ENCODE measurements around the gene ATG4B. TPM values are rescaled to one million over a fixed set of nuclear protein-coding genes. Genes with fewer than 3 reads are reported as not detected.

The ATG4B gene
- total RNA-seq, 2 donors from 2014 or later = 126 to 166 TPM

DNA sequence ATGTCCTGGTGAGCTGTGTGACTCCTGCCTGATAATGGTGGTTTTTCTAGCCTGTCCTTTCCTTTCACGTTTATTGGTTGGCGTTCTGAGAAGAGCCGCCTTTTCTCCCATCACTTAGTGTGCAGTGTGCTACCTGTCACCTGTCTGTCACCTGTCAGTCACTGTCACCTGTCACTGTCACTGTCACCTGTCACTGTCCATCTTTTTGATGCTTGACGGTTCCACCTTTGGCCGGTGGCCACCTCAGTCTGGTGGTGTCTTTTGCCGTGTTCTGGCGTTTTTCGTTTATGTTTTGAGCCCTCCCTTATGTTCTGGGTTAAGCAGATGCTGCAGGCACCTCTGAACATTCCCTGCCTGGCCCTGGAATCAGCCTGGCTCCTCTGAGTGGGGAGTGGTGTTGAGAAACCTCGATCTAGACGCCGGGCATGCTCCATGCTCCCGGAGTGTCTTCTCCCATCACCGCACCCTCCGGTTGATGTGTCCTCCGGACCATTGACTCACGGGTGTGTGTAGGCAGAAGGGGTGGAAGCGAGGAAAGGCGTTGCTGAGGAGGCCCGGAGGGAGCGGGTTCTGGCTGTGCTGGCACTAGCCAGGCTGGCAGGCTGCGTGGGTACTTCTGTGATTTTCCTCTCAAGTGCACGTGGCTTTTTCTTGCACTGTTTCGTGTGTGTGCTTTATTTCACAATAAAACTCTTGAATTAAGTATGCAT lies 28.4 kb downstream of the ATG4B start:
- 92 to 93% methylated on average over 14 to 23 of the region's 23 CpGs for WGBS, 2 experiments (ENCODE audit: insufficient coverage in 1 of 2, insufficient read length in 1 of 2)
- Mint-ChIP-seq H3K36me3 (ENCODE audit: low read depth) (peaks cover 44% of the 10 kb centered on the region), H3K4me1 (peaks cover 4% of the 10 kb centered on the region), H3K9me3 (no peaks in the 10 kb centered on the region), H3K27ac (no peak overlapping the region), H3K27me3 (ENCODE audit: insufficient read depth) (no peaks in the 10 kb centered on the region), H3K4me3 (no peak overlapping the region)
- no peaks in the 10 kb centered on the region for H3K4me1 ChIP-seq (ENCODE audit: control insufficient read depth, insufficient read depth, low read length)
- H3K9ac ChIP-seq (ENCODE audit: extremely low read depth, low read length, poor library complexity, severe bottlenecking) = no peak overlapping the region
- H3K36me3 ChIP-seq (ENCODE audit: control insufficient read depth, insufficient read depth, low read length) = peaks cover 55% of the 10 kb centered on the region
- H3K27ac ChIP-seq (ENCODE audit: low read depth, low read length) = no peak overlapping the region
- no peak overlapping the region for H3K4me3 ChIP-seq (ENCODE audit: low read length)
- no peaks in the 10 kb centered on the region for H3K27me3 ChIP-seq (ENCODE audit: control insufficient read depth, insufficient read depth, low read length, poor library complexity, severe bottlenecking)
- DNase-seq = no peak
- H3K9me3 ChIP-seq (ENCODE audit: control insufficient read depth, low read length) = no peaks in the 10 kb centered on the region
- TF ChIP-seq CTCF (conservative IDR thresholded peaks at IDR 0.05) = no peak

DNA sequence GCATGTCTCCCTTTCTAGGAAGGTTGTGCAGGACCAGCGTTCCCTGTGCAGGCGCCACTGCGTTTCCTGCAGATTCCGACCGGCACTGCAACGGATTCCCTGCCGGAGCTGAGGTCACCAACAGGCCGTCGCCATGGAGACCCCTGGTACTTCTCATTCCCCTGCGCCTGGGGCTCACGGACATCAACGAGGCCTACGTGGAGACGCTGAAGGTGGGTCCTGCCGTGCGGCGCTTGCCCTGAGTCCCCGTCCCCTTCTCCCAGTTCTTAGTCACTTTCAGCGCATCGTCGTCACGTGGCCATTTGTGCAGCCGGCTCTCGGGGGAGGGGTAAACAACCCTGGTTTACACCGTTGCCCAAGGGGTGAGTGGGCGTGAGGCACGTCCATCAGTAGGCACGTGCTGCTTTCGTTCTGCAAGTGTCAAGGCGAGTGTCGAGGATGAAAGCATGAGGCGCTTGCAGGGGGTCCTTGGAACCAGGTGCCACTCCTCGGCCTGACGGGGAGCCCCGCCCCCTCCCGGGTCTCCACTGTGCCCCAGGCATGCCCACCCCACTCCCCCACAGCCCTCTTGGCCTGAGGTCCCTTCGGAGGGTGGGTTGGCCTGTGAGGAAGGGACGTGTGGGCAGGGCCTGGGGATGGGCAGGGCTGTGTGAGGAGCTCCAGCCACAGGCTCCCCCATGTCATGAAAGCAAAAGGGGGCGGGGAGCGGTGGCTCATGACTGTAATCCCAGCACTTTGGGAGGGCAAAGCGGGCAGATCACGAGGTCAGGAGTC lies 29.3 kb downstream of the ATG4B start:
- Histone ChIP-seq H3K4me1 (ENCODE audit: control insufficient read depth, insufficient read depth, low read length) (no peaks in the 10 kb centered on the region), H3K36me3 (ENCODE audit: control insufficient read depth, insufficient read depth, low read length) (peaks cover 48% of the 10 kb centered on the region), H3K27me3 (ENCODE audit: control insufficient read depth, insufficient read depth, low read length, poor library complexity, severe bottlenecking) (no peaks in the 10 kb centered on the region), H3K27ac (ENCODE audit: low read depth, low read length) (no peak overlapping the region), H3K9ac (ENCODE audit: extremely low read depth, low read length, poor library complexity, severe bottlenecking) (no peak overlapping the region), H3K4me3 (ENCODE audit: low read length) (no peak overlapping the region), H3K9me3 (ENCODE audit: control insufficient read depth, low read length) (no peaks in the 10 kb centered on the region)
- TF ChIP-seq CTCF (conservative IDR thresholded peaks at IDR 0.05) = no peak
- H3K36me3 Mint-ChIP-seq (ENCODE audit: low read depth) = peaks cover 48% of the 10 kb centered on the region
- WGBS, 2 experiments (ENCODE audit: insufficient coverage in 1 of 2, insufficient read length in 1 of 2) = 77 to 89% methylated on average over 30 to 42 of the region's 42 CpGs
- no peak overlapping the region for H3K4me3 Mint-ChIP-seq
- DNase-seq = no peak
- no peak overlapping the region for H3K27ac Mint-ChIP-seq
- no peaks in the 10 kb centered on the region for H3K9me3 Mint-ChIP-seq
- no peaks in the 10 kb centered on the region for H3K27me3 Mint-ChIP-seq (ENCODE audit: insufficient read depth)
- peaks cover 4% of the 10 kb centered on the region for H3K4me1 Mint-ChIP-seq

GRCh38 chr2:241668354-241668753 lies 30.9 kb downstream of the ATG4B start:
- Histone ChIP-seq H3K9ac (ENCODE audit: extremely low read depth, low read length, poor library complexity, severe bottlenecking) (no peak overlapping the region), H3K27ac (ENCODE audit: low read depth, low read length) (no peak overlapping the region), H3K4me1 (ENCODE audit: control insufficient read depth, insufficient read depth, low read length) (no peaks in the 10 kb centered on the region), H3K4me3 (ENCODE audit: low read length) (no peak overlapping the region), H3K27me3 (ENCODE audit: control insufficient read depth, insufficient read depth, low read length, poor library complexity, severe bottlenecking) (no peaks in the 10 kb centered on the region), H3K9me3 (ENCODE audit: control insufficient read depth, low read length) (no peaks in the 10 kb centered on the region), H3K36me3 (ENCODE audit: control insufficient read depth, insufficient read depth, low read length) (peaks cover 41% of the 10 kb centered on the region)
- Mint-ChIP-seq H3K4me3 (no peak overlapping the region), H3K4me1 (peaks cover 4% of the 10 kb centered on the region), H3K9me3 (no peaks in the 10 kb centered on the region), H3K36me3 (ENCODE audit: low read depth) (peaks cover 48% of the 10 kb centered on the region), H3K27me3 (ENCODE audit: insufficient read depth) (no peaks in the 10 kb centered on the region), H3K27ac (no peak overlapping the region)
- WGBS, 2 experiments (ENCODE audit: insufficient coverage in 1 of 2, insufficient read length in 1 of 2) = 98% methylated on average over 14 to 21 of the region's 21 CpGs
- TF ChIP-seq CTCF (conservative IDR thresholded peaks at IDR 0.05) = no peak
- no peak for DNase-seq
